NCI-H446 treated with DMSO at 0.1 percent for 48 hours (cell line): ENCODE results near the gene TMEM59.
"Not testable (repeated sequence)": the region's sequence is repeated elsewhere in the genome, so short reads cannot be mapped to it uniquely, and the experiment has no call there.

Source experiments
- DNase-seq: peaks from one replicate; lab custom pipeline; 2025; lab: John Stamatoyannopoulos, UW

Gene TMEM59

GRCh38 chr1:54052431-54052933 is 522 bp downstream of the TMEM59 start:
- DNase-seq: no peak

GRCh38 chr1:54051933-54052430 is 1.0 kb downstream of the TMEM59 start:
- DNase-seq: no peak

DNA sequence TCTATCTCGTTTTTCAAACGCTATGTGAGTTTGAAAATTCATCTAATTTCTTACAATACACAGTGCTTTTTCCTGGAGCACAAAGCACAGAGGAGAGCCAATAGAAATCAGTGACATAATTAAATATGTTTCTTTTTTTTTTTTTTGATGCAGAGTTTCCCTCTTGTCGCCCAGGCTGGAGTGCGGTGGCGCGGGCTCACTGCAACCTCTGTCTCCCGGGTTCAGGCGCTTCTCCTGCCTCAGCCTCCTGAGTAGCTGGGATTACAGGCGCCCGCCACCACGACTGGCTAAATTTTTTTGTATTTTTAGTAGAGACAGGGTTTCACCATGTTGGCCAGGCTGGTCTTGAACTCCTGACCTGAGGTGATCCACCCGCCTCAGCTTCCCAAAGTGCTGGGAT is 2.6 kb downstream of the TMEM59 start:
- not testable (repeated sequence) for DNase-seq

DNA sequence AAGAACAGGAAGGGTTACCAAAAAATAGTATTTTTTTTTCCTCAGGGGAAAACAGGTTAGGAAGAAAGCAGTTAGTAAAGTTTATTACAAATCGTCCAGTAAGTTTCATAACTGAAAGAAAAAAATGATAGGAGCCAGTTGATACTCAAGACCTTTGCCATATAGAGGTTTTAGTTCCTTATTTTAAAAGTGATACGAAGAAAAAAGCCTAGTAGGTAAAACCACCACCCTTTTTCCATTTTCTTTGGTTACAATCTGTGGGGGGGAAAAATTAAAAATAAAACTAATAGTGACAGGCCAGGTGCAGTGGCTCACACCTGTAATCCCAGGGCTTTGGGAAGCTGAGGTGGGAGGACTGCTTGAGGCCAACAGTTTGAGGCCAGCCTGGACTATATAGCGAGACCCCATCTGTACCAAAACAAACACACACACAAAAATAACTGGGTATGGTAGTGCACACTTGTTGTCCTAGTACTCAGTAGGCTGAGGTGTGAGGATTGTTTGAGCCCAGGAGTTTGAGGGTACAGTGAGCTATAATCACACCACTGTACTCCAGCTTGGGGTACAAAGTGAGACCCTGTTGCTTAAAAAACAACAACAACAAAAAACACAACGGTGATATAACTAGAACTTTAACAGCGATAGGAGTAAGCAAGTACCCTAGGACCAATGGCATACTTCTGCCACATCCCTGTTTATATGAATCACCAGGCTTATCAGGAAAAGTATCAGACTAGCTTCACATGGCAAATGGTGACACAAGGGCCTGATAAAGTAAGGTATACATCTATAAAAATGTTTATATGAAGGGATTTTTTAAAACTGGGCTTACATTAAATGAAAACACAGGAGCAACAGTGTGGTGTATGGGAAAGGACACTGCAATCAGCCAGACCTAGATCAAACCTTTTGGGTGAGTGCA is 5.4 kb downstream of the TMEM59 start:
- no peak for DNase-seq

- no peak for DNase-seq
These were observed 6.2 kb downstream of the TMEM59 start for GRCh38 chr1:54046671-54047383.

DNA sequence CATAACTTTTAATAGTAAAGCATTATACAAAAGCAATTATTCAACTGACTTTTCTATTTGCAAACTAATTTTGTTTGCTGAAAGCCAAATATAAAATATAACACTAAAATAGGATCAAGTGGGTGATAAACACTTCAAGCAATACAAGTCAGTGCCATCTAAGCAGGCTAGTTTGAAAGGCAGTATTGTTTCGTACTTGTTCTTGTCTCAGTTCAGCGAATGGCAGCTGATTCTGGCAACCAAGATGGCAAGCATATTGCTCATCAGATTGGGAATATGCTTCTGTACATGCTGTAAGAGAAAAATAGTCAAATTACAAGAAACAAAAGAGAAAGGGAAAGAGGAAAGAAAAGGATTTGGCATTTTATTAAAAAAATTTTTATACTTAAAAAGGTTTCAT is 7.5 kb downstream of the TMEM59 start:
- no peak for DNase-seq

DNA sequence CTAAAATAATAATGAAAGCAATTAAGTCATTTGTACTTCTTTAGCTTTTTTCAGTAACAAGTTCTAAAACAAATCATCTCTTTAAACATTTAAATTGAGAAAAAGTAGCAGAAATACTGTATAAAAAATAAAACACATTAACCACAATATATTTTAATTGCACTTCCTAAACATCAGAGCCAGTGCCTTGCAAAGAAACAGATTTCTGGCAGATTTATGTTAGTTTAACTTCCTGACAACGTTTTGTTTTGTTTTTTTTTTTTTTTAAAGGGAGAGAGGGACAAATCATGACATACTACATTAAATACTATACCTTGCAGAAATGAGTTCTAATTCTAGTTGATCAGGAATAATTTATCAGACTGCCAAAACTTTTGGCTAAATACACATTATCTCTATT is 11.2 kb downstream of the TMEM59 start:
- no peak for DNase-seq

DNA sequence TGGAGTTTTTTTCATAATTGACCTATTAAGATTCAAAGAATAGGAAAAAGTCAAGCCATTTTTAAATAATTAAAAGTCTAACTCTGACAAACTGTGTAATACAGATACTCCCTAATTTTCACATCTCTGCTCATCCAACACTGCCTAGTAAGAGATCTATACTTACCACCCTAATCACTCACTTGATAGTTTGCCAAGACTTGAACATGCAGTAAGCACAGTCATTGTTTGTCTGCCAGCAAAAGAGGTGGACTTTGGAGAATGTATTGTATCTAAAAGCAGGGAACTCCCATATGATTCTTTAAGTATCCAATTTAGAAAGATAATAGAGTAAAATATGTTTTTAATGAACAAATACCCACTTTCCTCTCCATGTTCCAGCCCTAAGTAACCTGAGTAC is 15.5 kb downstream of the TMEM59 start:
- no peak for DNase-seq

DNA sequence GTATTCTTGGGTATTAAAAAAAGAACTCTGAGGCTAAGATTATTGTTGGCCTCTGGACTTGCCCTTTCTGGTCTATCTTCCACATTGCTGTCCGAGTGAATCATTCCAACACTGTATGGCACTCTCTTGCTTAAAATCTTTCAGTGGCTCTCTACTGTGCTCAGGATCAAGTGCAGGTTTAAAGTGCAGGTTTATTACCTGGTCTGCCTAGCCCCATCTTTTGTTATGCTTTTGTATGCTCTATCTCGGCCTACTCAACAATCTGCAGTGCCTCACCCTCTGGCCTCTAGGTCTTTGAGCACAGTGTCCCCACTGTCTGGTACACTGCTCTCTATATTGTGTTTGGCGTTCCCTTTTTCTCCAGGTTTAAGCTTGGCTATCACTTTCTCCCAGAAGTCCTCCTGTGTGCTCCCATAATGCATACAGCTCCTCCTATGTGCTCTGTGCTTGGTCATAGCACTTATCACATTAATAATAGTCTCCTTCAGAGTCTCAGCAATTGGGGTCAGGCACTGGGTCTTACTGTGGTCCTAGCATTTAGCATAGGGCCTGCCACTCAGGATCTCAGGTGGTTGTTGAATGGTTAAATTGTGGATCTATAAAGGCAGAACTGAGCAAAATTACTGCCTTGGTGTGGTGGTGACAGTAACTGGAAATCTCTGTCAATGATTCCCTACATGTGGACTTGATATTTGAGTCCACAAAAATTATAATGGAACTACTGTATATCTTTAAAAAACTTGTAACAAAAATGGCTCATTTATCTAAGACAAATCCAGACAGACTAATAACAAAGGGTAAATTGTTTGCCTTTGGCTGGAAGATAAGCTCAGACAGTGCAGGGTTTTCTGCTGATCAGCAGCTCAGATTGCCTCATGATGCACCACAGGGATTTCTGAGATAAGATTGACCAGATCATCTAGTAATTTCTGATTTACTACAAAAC is 24.4 kb downstream of the TMEM59 start:
- no peak for DNase-seq

GRCh38 chr1:54027848-54028247 is 25.2 kb downstream of the TMEM59 start:
- no peak for DNase-seq

DNA sequence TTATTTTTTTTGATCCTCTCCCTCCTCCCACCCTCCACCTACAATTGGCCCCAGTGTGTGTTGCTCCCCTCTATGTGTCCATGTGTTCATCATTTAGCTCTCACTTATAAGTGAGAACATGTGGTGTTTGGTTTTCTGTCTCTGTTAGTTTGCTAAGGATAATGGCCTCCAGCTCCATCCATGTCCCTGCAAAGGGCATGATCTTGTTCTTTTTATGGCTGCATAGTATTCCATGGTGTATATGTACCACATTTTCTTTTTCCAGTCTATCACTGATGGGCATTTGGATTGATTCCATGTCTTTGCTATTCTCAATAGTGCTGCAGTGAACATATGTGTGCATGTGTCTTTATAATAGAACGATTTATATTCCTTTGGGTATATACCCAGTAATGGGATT is 28.2 kb downstream of the TMEM59 start:
- not testable (repeated sequence) for DNase-seq

DNA sequence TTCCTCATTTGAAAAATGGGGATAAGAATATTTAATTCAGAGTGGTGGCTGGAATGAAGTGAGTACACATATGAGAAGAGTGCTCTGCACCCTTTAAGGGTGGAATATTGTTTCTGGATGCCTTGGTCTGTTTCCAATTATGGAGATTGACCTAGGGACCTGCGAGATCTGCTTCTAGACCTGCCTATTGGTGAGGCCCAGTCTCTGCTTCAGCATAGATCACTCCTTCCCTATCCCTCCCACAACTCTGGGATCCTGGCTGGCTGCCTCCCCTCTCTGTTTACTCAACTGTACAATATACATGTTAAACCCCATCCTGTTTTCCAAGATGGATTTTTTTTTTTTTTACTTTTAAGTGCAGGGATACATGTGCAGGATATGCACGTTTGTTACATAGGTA is 28.6 kb downstream of the TMEM59 start:
- DNase-seq: no peak

GRCh38 chr1:54019562-54020176 is 33.3 kb downstream of the TMEM59 start:
- DNase-seq: not testable (repeated sequence)

GRCh38 chr1:54018635-54019034 is 34.4 kb downstream of the TMEM59 start:
- DNase-seq: no peak

DNA sequence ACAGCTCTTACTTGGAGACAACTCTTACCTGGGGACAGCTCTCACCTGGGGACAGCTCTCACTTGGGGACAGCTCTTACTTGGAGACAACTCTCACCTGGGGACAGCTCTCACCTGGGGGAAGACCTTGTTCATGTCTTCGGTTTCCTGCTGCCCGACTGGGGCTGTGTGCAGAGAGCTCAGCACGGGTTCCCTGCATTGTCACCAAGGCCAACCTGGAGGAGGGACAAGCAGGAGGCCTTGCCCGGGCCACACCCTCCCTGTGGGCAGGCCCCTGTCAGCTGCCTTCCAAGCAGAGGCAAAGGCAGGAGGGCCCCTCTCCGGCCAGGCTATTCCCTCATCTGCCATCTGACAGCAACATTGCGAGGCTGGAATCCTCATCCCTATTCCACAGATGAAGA is 35.0 kb downstream of the TMEM59 start, which contains the start of gene LDLRAD1:
Gene LDLRAD1, minus strand, starts transcription at position 208 of the 400 bp plus-strand sequence. Its CDS starts 74 bp downstream, at position 134.
- no peak for DNase-seq

- no peak for DNase-seq
These were observed 36.4 kb downstream of the TMEM59 start for GRCh38 chr1:54016343-54017282.

DNA sequence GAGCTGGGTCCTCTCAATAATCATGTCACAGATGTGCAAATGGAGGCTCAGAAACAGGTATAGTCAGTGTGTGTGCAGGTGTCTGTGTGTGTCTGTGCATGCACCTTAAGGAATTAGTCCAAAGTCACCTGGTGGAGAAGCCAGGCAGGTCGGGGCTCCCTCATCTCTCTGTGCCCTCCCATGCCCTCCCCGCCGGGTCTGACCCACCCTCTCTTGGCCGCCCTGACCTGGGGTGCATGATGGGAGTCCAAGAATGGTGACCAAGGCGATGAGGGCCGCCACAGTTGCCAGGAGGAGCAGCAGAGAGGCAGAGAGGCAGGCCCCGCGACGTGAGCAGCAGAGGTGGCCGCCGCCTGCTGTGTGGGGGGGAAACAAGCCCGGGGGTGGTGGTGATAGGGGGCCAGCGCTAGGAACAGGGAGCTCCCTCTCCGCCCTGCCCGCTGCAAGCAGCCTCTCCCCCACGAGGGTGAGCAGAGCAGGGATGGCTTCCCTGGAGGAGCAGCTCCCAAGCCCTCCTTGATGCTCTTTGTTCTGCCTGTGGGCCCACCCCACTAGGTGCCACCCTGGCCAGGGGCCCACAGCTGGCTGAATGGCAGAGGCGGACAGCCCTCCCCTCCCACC is 38.9 kb downstream of the TMEM59 start:
- DNase-seq: no peak

DNA sequence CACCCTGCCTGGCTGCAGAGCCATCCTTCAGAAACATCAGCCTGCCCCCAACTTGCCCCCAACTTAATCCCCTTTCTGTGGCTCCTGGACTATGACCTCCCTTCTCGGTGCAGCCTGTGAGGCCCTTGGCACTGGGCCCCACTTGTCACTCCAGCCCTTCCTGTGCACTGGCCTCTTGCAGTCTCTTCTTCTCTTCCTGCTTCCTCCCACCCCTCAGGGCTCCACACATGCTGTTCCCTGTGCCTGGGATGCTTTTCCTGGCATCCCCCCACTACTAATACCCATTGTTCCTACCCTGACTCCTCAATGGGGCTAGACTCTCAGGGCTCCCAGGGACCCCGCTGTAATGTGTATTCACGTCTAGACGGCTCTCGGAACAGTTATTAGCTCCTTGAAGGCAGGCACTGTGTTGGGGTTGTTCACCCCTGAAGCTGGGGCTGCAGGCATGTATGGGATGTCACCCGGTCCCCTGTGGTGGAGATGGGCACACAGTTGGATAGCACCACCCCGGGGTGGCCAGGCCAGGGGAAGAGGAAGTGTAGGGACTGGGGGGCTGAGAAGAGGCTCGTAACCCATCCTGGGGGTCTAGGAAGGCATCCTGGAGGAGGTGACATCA is 39.5 kb downstream of the TMEM59 start:
- DNase-seq: no peak

GRCh38 chr1:54012863-54013262 is 40.1 kb downstream of the TMEM59 start:
- no peak for DNase-seq
